DND-41 (cell line): ENCODE measurements around the gene STARD4.

Experiments used
- ATAC-seq: fragments of 200-7000 bp; cut with Tn5 transposase; 3 replicates; pipeline ENCODE4 v1.9.1; 2021; ENCODE audit warnings: low read depth; ENCODE audit not compliant: insufficient read depth
- DNase-seq: peaks from one replicate; pipeline ENCODE4 v3.0.0-alpha.2; 2020
- H2AFZ ChIP-seq: 2 replicates; pipeline ENCODE4 v1.6.0; 2012; ENCODE audit warnings: low read depth, low read length
- H3K27ac ChIP-seq: 2 replicates; pipeline ENCODE4 v1.5.1; 2012; ENCODE audit warnings: low read length, inconsistent platforms
- H3K27me3 ChIP-seq: fragments of 200-600 bp; sonication (generic); 2 replicates; pipeline ENCODE4 v1.6.0; 2012; ENCODE audit warnings: low read length, mild to moderate bottlenecking, inconsistent platforms; ENCODE audit not compliant: insufficient read depth, poor library complexity
- H3K36me3 ChIP-seq: 2 replicates; pipeline ENCODE4 v1.5.1; 2012; ENCODE audit warnings: low read length, inconsistent platforms; ENCODE audit not compliant: insufficient read depth
- H3K4me1 ChIP-seq: 2 replicates; pipeline ENCODE4 v1.5.1; 2012; ENCODE audit warnings: mild to moderate bottlenecking, low read length; ENCODE audit not compliant: insufficient read depth
- H3K4me2 ChIP-seq: 2 replicates; pipeline ENCODE4 v1.6.0; 2012; ENCODE audit warnings: mild to moderate bottlenecking, moderate library complexity, low read length, inconsistent platforms; ENCODE audit not compliant: insufficient read depth
- H3K4me3 ChIP-seq, 2 experiments: fragments of 200-600 bp in 1 of 2; shearing (Covaris generic) in 1 of 2; 2 replicates each; pipeline ENCODE4 v1.5.1; 2012 to 2016; ENCODE audit warnings: inconsistent platforms in 2 of 2, low read length in 2 of 2, mild to moderate bottlenecking in 2 of 2, low read depth in 1 of 2, moderate library complexity in 1 of 2
- H3K79me2 ChIP-seq: 2 replicates; pipeline ENCODE4 v1.6.0; 2012; ENCODE audit warnings: low read length, inconsistent platforms; ENCODE audit not compliant: insufficient read depth
- H3K9ac ChIP-seq: 2 replicates; pipeline ENCODE4 v1.6.0; 2012; ENCODE audit warnings: low read depth, mild to moderate bottlenecking, inconsistent platforms, low read length, moderate library complexity
- H3K9me3 ChIP-seq: 2 replicates; pipeline ENCODE4 v1.5.1; 2012; ENCODE audit warnings: low read length, moderate library complexity, mild to moderate bottlenecking, inconsistent platforms; ENCODE audit not compliant: insufficient read depth, severe bottlenecking
- H4K20me1 ChIP-seq: 2 replicates; pipeline ENCODE4 v1.6.0; 2012; ENCODE audit warnings: low read length; ENCODE audit not compliant: insufficient read depth
- CTCF ChIP-seq: IDR thresholded peaks from 2 replicates; pipeline ENCODE4 v1.5.1; 2012; ENCODE audit warnings: borderline replicate concordance, low read length, moderate library complexity, mild to moderate bottlenecking; ENCODE audit not compliant: poor library complexity, severe bottlenecking; ENCODE audit errors: extremely low read depth
- EZH2 ChIP-seq: IDR thresholded peaks from 3 replicates; pipeline ENCODE4 v1.6.1; 2012; ENCODE audit warnings: borderline replicate concordance, low read depth, mild to moderate bottlenecking, moderate library complexity, low read length, inconsistent platforms; ENCODE audit not compliant: severe bottlenecking

Gene STARD4

GRCh38 chr5:111461934-111462333 is 50.4 kb downstream of the STARD4 start:
- H3K79me2 ChIP-seq: no peaks in the 10 kb centered on the region
- H3K4me2 ChIP-seq: no peak overlapping the region
- no peaks in the 10 kb centered on the region for H3K9me3 ChIP-seq
- H3K27ac ChIP-seq: no peak overlapping the region
- no peak overlapping the region for H3K4me3 ChIP-seq
- H3K27me3 ChIP-seq: no peaks in the 10 kb centered on the region
- no peak overlapping the region for H2AFZ ChIP-seq
- TF ChIP-seq CTCF (no peak), EZH2 (no peak)
- ATAC-seq: no peak
- no peaks in the 10 kb centered on the region for H3K4me1 ChIP-seq
- DNase-seq: no peak
- no peaks in the 10 kb centered on the region for H3K36me3 ChIP-seq
- H3K9ac ChIP-seq: no peak overlapping the region
- no peaks in the 10 kb centered on the region for H4K20me1 ChIP-seq

GRCh38 chr5:111461255-111461671 is 51.1 kb downstream of the STARD4 start:
- H3K27me3 ChIP-seq: no peaks in the 10 kb centered on the region
- H3K36me3 ChIP-seq: no peaks in the 10 kb centered on the region
- no peak overlapping the region for H3K4me3 ChIP-seq
- no peak overlapping the region for H3K27ac ChIP-seq
- H3K79me2 ChIP-seq: no peaks in the 10 kb centered on the region
- H3K9ac ChIP-seq: no peak overlapping the region
- no peak overlapping the region for H3K4me2 ChIP-seq
- TF ChIP-seq EZH2 (no peak), CTCF (peak; percentile 53)
- H4K20me1 ChIP-seq: no peaks in the 10 kb centered on the region
- DNase-seq (no peak), ATAC-seq (peak; percentile 52; the same call in 1 of the 3 replicates)
- no peaks in the 10 kb centered on the region for H3K9me3 ChIP-seq
- no peak overlapping the region for H2AFZ ChIP-seq
- H3K4me1 ChIP-seq: no peaks in the 10 kb centered on the region

GRCh38 chr5:111454776-111455175 is 57.6 kb downstream of the STARD4 start:
- no peak overlapping the region for H3K4me3 ChIP-seq
- H3K36me3 ChIP-seq: no peaks in the 10 kb centered on the region
- H3K4me2 ChIP-seq: no peak overlapping the region
- H3K27ac ChIP-seq: no peak overlapping the region
- no peaks in the 10 kb centered on the region for H4K20me1 ChIP-seq
- H3K9ac ChIP-seq: no peak overlapping the region
- no peak for TF ChIP-seq CTCF
- no peak for TF ChIP-seq EZH2
- no peaks in the 10 kb centered on the region for H3K9me3 ChIP-seq
- H2AFZ ChIP-seq: no peak overlapping the region
- no peaks in the 10 kb centered on the region for H3K4me1 ChIP-seq
- DNase-seq (no peak), ATAC-seq (no peak)
- H3K27me3 ChIP-seq: no peaks in the 10 kb centered on the region
- no peaks in the 10 kb centered on the region for H3K79me2 ChIP-seq

DNA sequence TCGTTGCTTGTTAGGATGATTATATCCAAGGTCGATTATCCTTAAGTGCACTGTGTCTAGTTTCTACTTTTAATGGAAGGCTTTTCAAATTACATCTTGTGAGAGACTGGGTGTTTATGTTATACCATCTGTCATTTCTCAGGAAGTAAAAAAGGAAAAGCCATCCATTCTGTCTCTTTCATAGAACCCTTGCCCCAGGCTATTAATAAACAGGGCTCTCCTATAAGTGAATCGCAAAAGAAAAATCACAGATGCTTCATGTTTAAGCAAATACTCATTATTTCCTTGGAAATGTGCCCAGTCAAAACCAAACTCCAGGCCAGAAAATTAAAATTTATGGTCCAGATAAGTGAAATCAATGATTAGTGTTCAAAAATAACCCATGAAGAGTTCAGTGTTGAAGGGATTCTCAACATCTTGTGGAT is 58.1 kb downstream of the STARD4 start:
- ATAC-seq (no peak), DNase-seq (no peak)
- H3K27ac ChIP-seq: no peak overlapping the region
- H4K20me1 ChIP-seq: no peaks in the 10 kb centered on the region
- no peaks in the 10 kb centered on the region for H3K79me2 ChIP-seq
- peaks cover 5% of the 10 kb centered on the region; the same call in 1 of the 2 replicates for H3K36me3 ChIP-seq
- H3K4me2 ChIP-seq: no peak overlapping the region
- H3K9ac ChIP-seq: no peak overlapping the region
- no peaks in the 10 kb centered on the region for H3K4me1 ChIP-seq
- H3K27me3 ChIP-seq: no peaks in the 10 kb centered on the region
- TF ChIP-seq EZH2 (no peak), CTCF (no peak)
- no peaks in the 10 kb centered on the region for H3K9me3 ChIP-seq
- no peak overlapping the region for H2AFZ ChIP-seq
- H3K4me3 ChIP-seq: no peak overlapping the region
